Stimulated activated CD4-positive, alpha-beta T cell treated with anti-CD3 and anti-CD28 coated beads, Interleukin-1b, Interleukin-23, amount 100 ng/mL, for 24 hours (primary cell): ENCODE measurements around the gene ITGBL1.
"Not testable (repeated sequence)": the region's sequence is repeated elsewhere in the genome, so short reads cannot be mapped to it uniquely, and the experiment has no call there.

Experiments
- DNase-seq, 4 experiments: peaks; one replicate each; pipeline ENCODE4 v3.0.0-alpha.2; 2020; ENCODE audit warnings: low read depth in 4 of 4, low spot score in 1 of 4

The ITGBL1 gene

DNA sequence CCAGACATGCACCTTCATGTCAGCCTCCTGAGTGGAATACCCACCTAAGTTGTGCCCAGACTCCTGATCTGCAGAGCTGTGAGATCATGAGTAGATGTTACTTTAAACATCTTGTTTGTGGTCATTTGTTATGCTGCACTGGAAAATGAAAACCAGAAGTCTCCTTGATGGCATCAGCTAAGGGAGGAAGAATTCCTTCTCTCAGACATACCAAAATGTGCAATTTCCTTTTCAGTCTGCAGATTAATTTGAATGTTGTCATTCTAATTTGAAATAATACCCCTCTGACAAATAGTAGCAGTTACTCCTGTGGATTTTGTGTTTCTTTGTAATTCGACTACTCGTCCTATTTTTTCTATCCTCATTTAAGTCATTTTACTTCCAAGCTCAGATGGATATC, 59.3 kb downstream of the ITGBL1 start:
- no peak for DNase-seq

DNA sequence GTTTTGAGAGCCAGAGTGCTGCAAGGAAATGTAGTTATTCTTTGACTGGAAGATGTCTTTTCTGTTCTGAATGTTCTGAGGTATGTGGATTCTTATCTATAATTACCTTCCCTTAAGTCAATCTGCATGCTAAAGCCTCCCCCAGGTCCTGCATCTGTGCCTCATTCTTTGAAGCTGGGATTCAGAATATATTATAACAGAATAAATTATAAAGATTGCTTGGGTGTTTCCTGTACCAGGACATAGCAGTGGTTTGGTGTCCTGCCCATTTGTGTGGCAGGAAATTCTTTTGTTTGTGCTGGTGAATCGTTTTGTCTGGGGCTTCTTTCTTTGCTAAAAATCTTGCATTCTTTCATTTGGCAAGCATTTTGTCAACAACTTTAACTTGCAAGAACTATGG, 60.2 kb downstream of the ITGBL1 start:
- no peak for DNase-seq

DNA sequence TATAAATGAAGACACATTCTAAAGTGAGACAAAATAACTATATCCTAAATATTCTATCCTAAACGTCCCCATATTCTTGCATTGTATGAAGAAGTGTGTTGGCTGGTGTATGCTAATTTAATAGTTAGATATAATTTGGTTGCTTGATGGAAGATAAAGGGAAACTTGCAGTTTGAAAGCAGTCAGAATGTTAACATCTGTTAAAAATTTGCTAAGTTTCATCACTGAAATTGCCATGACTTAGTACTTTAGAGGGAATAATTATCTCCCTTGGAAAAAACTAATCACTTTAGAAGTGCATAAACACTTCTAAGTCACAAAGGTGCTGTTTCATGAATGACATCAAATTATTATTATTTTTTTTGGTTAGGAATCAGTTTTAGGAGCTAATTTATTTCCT, 61.6 kb downstream of the ITGBL1 start:
- no peak for DNase-seq

DNA sequence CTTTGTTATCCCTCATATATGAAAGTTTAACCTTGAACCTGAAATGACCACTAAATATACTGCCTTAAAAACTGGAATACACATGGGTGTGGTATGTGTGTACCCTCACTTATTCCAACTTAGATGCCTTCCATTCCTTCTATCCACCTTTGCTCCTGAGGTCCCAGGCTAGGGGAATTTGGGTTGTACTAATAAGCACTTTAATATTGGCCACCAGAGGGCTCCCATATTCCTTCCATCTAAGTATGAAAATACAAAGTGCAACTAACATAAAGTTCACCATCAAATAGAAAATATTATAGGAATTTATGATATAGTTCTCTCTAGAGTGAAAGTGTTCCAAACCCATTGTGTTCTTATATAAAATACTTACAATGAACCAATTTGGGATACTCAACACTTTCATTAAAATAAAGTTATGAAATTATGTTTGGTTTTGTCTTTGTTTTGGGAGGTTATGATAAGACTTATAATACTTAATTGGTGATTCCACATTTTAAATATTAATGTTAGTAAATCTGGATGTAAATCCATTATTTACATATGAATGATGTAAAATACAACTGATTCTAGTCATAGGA, 62.3 kb downstream of the ITGBL1 start:
- no peak for DNase-seq

DNA sequence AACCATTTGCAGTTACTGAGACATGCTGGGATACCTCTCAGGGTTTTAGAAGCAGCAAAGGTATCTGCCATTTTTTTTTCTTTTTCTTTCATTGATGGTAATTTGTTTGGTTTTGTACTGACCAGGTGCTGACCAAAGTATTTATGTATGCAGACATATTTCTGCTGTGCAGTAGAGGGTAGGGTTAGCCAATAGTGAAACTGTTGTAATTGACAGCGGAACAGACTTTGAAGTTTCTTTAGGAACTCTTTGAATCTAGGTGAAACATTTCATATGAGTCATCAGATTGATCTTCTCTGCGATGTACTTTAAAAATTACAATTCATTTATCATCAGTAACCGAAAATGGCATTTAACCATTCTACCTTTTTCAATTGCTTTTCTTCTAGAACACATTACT, 63.0 kb downstream of the ITGBL1 start:
- no peak for DNase-seq

DNA sequence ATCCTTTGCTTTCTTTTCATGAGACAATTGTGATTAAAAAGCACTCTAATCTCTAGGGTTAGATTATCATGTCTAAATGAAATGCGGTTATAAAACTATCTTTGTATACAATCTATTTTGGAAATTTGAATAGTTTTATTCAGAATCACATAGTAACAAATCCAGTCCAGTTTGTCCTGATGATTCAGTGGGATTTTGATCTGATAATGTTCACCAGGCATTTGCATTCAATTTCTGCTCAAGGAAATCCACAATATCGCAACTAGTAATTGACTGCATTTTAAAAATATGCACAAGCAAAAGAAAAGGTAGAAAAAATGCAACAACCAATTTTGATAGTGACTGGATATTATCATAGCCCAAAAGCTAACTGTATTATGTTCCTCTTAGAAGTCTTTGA, 63.8 kb downstream of the ITGBL1 start:
- DNase-seq: no peak

DNA sequence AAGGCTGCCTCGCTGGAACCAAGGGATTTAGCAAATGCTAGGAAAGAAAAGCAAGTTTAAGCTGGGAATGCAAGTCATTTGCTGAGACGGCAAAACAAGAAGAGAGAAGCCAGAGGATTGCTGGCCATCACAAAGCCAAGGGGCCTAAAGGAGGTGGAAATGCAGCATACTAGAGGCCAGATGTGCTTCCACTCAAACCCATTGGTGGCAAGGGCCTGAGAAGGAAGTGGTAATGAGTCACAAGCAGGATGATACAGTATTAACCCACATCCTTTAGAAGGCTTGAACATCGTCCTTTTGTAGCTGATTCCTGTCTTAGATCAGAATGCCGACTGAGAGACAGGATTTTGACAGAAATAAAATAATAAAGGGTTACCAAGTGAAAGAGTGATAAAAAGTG, 68.2 kb downstream of the ITGBL1 start:
- DNase-seq: no peak

DNA sequence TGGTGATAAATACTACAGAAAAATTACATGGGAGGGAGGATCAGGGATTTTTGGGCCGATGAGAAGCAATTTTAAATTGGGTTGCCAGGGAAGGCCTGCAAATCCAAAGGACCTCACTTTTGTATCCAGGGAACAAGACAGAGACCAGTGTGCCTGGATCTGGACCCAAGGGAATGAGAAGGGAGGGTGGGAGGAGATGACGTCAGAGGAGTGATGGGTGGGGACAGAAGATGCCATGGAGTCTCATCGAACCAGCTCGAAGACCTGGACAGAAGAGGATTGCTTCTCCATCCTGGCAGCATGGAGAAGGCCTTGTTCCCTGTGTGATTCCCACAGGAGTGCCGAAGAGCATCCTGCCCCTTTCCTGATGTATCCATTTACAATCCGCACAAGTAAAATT, 68.9 kb downstream of the ITGBL1 start:
- no peak for DNase-seq

DNA sequence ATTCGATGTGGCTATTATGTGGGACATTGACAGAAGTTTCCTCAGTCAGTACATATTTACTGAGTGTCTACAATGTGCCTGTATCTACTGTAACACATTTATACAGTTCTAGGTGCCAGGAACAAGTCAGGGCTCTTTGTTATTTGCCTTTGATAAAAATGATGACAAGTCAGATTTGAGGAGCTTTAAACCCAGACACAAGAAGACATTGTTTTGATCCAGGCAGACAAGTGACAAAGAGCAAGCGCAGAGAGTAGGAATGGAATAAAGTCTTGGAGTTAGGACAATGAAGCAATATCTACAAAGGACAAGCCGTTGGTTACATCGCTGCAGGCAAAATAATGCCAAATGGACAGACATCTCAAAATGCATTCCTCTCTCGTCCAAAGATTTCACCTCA, 70.1 kb downstream of the ITGBL1 start:
- DNase-seq: no peak

DNA sequence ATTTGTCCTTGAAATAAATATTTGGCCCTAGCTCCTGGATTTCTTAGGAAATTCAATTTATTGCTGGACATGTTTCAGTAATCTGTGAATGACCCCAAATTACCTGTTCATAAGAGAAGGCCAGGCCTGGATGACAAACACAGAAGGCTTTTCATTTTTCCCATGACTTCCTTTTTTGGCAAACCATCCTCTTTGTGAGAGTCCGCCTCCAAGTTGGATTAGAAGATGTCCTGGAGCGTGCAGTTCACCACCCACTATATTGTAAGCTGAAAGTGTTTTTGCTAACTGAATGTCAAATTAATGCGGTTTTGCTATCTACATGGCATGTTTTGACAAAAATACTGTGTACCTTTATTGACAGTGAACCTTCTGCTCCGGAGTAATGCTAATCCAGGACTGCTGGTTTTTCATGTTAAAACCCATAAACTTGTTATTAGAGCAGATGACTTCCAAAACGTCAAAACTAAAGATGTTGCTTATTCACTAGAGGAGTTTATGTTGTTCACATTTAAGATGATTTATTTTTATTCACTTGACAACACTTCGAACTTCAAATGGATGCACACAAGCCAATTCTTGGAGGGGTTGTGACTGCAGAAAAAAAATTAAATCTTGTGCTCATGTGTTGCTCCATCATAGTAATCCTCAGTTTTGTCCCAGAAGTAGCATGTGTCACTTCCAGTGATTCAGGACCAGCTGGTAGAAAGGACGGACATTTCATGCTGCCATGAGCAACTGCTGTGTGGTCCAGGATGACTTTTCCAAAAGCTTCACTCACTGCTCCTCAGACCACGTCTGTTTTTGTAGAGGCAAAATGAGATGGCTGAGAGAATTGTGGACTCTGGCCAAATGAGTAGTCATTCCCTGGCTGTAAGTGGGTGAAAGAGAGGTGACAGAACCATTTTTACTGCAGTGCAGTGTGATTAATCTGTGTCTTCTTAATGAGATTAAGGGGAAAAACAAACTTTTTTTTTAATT, 71.0 kb downstream of the ITGBL1 start:
- DNase-seq: no peak

DNA sequence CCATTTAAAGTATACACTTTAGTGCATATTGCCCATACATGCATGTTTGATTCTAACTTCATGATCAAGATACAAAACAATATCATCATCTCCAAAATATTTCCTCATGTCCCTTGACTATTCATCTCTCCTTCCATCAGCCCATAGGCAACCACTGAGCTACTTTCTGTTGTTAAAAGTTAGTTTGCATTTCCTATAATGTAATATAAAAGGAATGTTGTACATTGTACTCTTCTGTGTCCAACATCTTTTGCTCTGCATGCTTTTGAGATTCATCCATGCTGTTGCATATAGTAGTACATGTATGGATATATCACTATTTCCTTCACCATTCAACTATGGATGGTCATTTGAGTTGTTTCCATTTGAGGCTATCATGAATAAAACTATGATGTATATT, 74.7 kb downstream of the ITGBL1 start:
- no peak for DNase-seq

DNA sequence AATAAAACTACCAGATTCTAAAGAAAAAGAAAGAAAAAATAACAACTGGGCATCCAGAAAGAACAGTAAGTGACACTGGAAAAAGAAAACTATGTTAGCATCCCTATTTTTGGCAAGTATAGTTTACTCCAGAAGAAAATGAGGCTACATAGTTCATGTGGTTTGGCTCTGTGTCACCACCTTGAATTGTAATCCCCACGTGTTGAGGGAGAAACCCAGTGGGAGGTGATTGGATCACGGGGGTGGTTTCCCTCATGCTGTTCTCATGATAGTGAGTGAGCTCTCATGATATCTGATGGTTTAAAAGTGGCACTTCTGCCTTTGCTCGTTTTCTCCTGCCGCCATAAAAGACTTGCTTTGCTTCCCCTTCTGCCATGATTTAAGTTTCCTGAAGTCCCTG, 76.9 kb downstream of the ITGBL1 start:
- no peak for DNase-seq

DNA sequence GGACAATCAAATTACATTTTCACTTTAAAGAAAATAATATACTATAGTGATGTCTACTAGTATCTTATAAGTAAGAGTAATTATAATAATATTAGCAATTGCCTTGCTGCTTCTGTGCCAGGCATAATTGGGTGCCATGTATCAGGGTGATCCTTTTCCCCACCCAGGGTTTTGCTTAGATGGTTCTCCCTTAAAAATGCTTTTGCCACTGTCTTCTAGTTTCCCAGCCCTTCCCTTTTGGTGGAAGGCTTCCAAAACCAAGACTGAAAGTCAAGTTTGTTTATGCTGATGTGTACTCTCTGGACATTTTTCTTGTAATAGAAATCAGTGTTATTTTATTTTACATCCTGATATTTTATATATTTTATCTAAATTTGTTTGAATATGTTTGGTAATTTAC, 77.8 kb downstream of the ITGBL1 start:
- DNase-seq: no peak

DNA sequence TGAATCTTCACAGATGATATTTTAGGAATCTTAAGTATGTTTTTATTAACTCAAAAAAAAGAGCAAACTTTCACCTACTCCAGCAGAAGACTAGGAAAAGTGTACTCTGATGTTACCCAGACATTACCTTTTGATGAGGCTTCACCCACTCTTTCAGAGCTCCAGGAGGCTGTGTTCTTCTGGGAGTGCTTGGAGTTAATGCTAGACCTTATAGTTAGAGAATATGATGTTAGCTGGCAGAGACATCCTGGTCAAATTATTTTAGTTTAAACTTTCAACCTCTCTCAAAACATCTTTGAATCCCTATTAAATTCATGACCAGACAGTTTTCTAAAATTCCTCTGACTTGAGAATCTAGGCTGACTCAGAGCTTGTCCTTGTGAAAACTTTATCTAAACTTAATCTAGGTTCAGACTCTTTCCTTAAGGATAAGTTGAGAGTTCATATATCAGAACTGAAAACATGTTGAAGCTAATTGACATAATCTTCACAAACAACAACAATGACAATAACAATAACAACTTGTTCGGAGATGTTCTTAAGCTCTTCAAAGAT, 82.8 kb downstream of the ITGBL1 start:
- no peak for DNase-seq

DNA sequence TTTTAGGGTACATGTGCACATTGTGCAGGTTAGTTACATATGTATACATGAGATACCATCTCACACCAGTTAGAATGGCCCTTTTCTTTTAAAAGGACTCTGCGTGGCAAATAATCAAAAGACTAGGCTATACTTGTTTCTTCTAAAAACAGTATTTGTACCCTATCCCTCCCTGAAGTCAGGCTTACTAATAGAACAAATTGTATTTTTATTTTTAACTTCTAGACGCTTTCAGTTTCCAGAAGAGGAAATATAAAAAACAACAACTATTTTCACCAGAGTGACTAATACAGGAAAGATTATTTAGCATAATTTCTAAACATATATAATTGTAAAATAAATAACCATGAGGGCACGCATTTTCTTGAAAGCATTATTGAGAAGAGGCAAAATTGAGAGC, 83.6 kb downstream of the ITGBL1 start:
- DNase-seq: no peak

DNA sequence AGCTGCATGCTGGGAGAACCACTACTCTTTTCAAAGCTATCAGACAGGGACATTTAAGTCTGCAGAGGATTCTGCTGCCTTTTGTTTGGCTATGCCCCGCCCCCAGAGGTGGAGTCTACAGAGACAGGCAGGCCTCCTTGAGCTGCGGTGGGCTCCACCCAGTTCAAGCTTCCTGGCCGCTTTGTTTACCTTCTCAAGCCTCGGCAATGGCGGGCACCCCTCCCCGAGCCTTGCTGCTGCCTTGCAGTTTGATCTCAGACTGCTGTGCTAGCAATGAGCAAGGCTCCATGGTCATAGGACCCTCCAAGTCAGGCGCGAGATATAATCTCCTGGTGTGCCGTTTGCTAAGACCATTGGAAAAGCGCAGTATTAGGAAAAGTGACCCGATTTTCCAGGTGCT, 92.1 kb downstream of the ITGBL1 start:
- DNase-seq: not testable (repeated sequence)

DNA sequence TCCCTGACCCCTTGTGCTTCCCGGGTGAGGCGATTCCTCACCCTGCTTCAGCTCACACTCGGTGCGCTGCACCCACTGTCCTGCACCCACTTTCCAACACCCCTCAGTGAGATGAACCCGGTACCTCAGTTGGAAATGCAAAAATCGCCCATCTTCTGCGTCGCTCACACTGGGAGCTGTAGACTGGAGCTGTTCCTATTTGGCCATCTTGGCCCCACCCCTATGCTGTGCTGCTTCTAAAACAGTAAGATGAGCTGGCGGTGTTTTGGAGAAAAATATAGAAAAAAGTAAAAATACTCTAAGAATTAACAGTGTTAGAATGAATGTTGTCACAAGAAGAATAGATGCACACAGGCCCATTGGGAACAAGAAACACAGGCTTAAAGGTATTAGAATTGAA, 92.5 kb downstream of the ITGBL1 start:
- DNase-seq: no peak

DNA sequence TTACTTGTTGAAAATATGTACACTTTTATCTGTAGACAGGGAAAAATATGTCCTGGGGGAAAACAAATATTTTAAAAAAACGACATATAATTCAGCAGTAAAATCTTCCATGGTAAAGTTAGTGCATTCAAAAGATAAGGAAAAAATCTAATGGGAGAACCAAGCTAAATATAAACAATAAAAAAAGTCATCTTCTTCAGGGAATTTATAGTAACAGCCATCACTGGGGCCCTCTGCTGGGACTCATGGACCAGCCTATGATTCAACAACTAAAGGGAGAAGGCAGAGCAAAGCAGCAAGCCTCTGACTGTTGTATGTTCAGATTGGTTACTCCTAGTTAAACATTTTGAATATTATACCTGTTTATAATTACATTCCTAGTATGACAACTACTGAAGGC, 93.0 kb downstream of the ITGBL1 start:
- DNase-seq: no peak

DNA sequence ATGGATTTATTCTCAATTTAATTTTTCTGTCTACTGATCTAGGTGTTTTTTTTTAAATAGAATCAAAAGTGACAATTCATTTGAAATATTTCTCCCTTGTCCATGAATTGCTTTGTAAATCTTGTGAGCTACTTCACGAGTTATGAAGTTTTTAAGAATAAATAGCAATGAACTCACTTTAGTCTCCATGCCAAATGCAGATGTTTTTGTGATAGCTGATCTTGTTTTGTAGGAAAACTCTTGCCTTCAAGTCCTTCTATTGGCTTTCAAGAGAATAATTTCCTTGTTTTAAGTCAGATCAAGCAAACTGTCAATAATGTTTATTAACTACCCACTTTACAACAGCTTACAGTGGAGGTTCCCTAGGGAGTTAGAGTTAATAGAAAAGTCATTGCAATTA, 99.8 kb downstream of the ITGBL1 start:
- DNase-seq: no peak

DNA sequence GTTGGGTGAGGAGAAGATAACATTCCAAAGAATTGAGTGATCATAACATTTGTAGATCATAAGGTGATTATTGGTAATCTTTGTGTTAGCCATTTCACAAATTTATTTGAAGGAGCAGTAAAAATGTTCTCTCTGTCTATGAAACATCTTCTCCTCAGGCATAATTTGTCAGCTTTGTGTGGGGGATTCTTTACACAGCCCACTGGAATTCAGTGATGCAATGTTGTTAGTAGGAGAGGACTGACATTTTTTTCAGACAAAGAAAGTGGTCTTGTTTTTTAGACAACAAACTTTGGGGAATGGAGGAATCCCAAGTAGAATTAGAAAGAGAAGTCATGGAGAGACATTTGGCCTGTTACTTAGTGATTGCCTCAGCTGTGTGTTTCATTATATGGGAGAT, 100.3 kb downstream of the ITGBL1 start:
- no peak for DNase-seq

DNA sequence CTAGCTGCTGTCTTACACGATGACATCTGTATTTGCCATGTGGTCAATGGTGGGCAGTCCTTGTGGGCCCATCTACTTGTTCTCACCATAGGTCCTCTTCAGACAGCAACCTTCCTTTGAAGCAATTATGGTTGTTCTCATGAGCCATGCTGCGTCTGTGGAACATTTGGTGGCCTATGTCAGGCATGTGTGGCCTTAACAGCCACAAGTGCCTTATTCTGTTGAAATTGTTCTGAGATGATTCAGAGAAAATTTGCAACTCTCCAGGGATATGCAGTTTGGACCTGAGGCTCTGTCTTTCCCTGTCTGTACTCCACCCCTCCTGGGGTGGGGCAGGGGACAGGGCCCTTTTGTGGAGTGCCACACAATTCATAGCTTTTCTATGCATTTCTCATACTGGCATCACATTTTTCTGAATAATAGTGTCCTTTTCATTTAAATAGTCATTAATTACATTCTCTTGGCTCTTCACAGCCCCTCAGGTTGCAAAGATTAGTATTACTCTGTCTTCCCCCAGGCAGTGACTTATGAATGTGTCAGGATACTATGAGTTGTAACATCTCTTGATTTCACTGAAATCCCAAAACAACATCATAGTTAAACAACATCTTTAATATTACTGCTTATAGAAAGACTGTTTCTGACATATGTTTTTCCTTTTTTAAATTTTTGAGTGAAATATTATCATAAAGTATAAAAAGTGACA, 102.1 kb downstream of the ITGBL1 start:
- DNase-seq: no peak

DNA sequence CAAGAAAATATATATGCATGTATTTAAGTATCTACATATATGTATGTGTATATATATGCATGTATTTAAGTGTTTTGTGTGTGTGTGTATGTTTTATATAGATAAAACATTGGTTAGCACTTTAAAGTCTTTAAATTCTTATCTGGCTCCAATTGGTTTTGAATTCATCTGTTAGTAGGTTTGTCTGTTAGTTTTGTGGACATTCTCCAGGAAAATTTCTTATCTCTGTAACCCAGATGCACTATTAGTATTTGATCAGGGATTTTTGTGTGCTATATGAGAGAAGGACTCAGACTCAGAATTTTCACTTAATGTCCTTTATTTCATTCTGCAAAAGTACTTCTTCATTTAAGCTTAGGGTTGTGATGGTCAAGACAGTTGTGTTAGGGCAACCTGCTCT, 103.1 kb downstream of the ITGBL1 start:
- DNase-seq: no peak
